LNCaP clone FGC (cell line): ENCODE data around the gene TPP2.

Experiments
- DNase-seq: peaks from one replicate; pipeline ENCODE4 v3.0.0-alpha.2; 2011; ENCODE audit warnings: low read depth
- H3K4me3 ChIP-seq: 2 replicates; pipeline ENCODE4 v1.5.1; 2011; ENCODE audit warnings: mild to moderate bottlenecking, low read depth, low read length, control low read depth
- CTCF ChIP-seq: IDR thresholded peaks from 2 replicates; pipeline ENCODE4 v1.5.1; 2012; ENCODE audit warnings: mild to moderate bottlenecking; ENCODE audit not compliant: control insufficient read depth, insufficient read depth; ENCODE audit errors: extremely low read depth

The TPP2 gene

GRCh38 chr13:102631198-102631597 lies 34.4 kb downstream of the TPP2 start:
- no peak overlapping the region for H3K4me3 ChIP-seq
- no peak for DNase-seq
- no peak for TF ChIP-seq CTCF

GRCh38 chr13:102638741-102639140 lies 42.0 kb downstream of the TPP2 start:
- no peak for TF ChIP-seq CTCF

GRCh38 chr13:102642029-102642428 lies 45.2 kb downstream of the TPP2 start:
- DNase-seq: no peak
- no peak overlapping the region for H3K4me3 ChIP-seq
- TF ChIP-seq CTCF: no peak

More at GRCh38 chr13:102638741-102639140, 42.0 kb downstream of the TPP2 start:
- no peak for DNase-seq
- H3K4me3 ChIP-seq: no peak overlapping the region

GRCh38 chr13:102642475-102642874 lies 45.7 kb downstream of the TPP2 start:
- DNase-seq: peak; percentile 88
- no peak for TF ChIP-seq CTCF
- H3K4me3 ChIP-seq: no peak overlapping the region

- no peak for DNase-seq
- TF ChIP-seq CTCF: no peak
Measured at GRCh38 chr13:102643656-102644055, 46.9 kb downstream of the TPP2 start.

GRCh38 chr13:102645701-102646100 lies 48.9 kb downstream of the TPP2 start:
- TF ChIP-seq CTCF: no peak
- no peak overlapping the region for H3K4me3 ChIP-seq
- DNase-seq: no peak

More at GRCh38 chr13:102643656-102644055, 46.9 kb downstream of the TPP2 start:
- no peak overlapping the region for H3K4me3 ChIP-seq

- no peak for TF ChIP-seq CTCF
- no peak for DNase-seq
- H3K4me3 ChIP-seq: no peak overlapping the region
Measured at GRCh38 chr13:102648046-102648445, 51.3 kb downstream of the TPP2 start.
